Neural progenitor cell (in vitro differentiated cells): Measurements from ENCODE around the gene PRRC2A. TPM values are rescaled to one million over a fixed set of nuclear protein-coding genes. Genes with fewer than 3 reads are reported as not detected.

Source experiments
- DNase-seq: peaks from one replicate; pipeline ENCODE4 v3.0.0-alpha.2; 2016; ENCODE audit warnings: low spot score
- H2AFZ ChIP-seq: fragments of 200-600 bp; sonication (generic); replicated peaks from 2 replicates; pipeline ENCODE4 v1.6.1; 2016; ENCODE audit warnings: antibody characterized with exemption
- H3F3A ChIP-seq: fragments of 200-600 bp; sonication (generic); 2 replicates; pipeline ENCODE4 v1.6.1; 2016; ENCODE audit warnings: antibody characterized with exemption, low read depth
- H3K27ac ChIP-seq: fragments of 200-600 bp; sonication (generic); 2 replicates; pipeline ENCODE4 v1.5.1; 2016; ENCODE audit warnings: mild to moderate bottlenecking
- H3K27me3 ChIP-seq: fragments of 200-600 bp; sonication (generic); 2 replicates; pipeline ENCODE4 v1.6.1; 2016; ENCODE audit warnings: mild to moderate bottlenecking, moderate library complexity
- H3K36me3 ChIP-seq: fragments of 200-600 bp; sonication (generic); 2 replicates; pipeline ENCODE4 v1.5.1; 2016
- H3K4me1 ChIP-seq: fragments of 200-600 bp; sonication (generic); 2 replicates; pipeline ENCODE4 v1.6.1; 2016; ENCODE audit warnings: mixed run types
- H3K4me2 ChIP-seq: fragments of 200-600 bp; sonication (generic); 2 replicates; pipeline ENCODE4 v1.6.1; 2016
- H3K4me3 ChIP-seq: fragments of 200-600 bp; sonication (generic); 2 replicates; pipeline ENCODE4 v1.5.1; 2016
- H3K79me2 ChIP-seq: fragments of 200-600 bp; sonication (generic); 2 replicates; pipeline ENCODE4 v1.6.1; 2016; ENCODE audit warnings: low read depth
- H3K9ac ChIP-seq: fragments of 200-600 bp; sonication (generic); 2 replicates; pipeline ENCODE4 v1.6.1; 2016
- H3K9me3 ChIP-seq: fragments of 200-600 bp; sonication (generic); 2 replicates; pipeline ENCODE4 v1.5.1; 2016; ENCODE audit warnings: low read depth
- H4K20me1 ChIP-seq: fragments of 200-600 bp; sonication (generic); 2 replicates; pipeline ENCODE4 v1.6.1; 2016; ENCODE audit warnings: low read depth
- H3K27ac Mint-ChIP-seq: 3 replicates; pipeline ENCODE4 v1.8.0; 2021; ENCODE audit warnings: mixed read lengths
- H3K27me3 Mint-ChIP-seq: 2 replicates; pipeline ENCODE4 v1.8.0; 2022; ENCODE audit warnings: low read depth, mild to moderate bottlenecking, inconsistent platforms, moderate library complexity, mixed read lengths; ENCODE audit not compliant: insufficient read depth
- H3K36me3 Mint-ChIP-seq: 3 replicates; pipeline ENCODE4 v1.8.0; 2021; ENCODE audit warnings: mixed read lengths
- H3K4me1 Mint-ChIP-seq: 3 replicates; pipeline ENCODE4 v1.8.0; 2021; ENCODE audit warnings: mixed read lengths
- H3K4me3 Mint-ChIP-seq: 3 replicates; pipeline ENCODE4 v1.8.0; 2021; ENCODE audit warnings: mild to moderate bottlenecking, moderate library complexity, mixed read lengths
- H3K9me3 Mint-ChIP-seq: 3 replicates; pipeline ENCODE4 v1.8.0; 2020; ENCODE audit warnings: mixed read lengths
- EZH2 ChIP-seq: fragments of 200-600 bp; sonication (generic); IDR thresholded peaks from 2 replicates; pipeline ENCODE4 v1.6.1; 2017; ENCODE audit warnings: antibody characterized with exemption, mild to moderate bottlenecking, moderate library complexity
- EZH2phosphoT487 ChIP-seq: fragments of 200-600 bp; sonication (generic); IDR thresholded peaks from 2 replicates; pipeline ENCODE4 v1.6.1; 2017; ENCODE audit warnings: antibody characterized with exemption
- total RNA-seq: library from RNA; depleted of rRNA; stranded (reverse); fragments of >200 nt; gene quantifications from 2 replicates; pipeline ENCODE4 v1.2.3, GENCODE V29; 2015; ENCODE audit warnings: low replicate concordance
- TF ChIP-seq, protein P1 (sequence below): fragments of 200-600 bp; sonication (generic); IDR thresholded peaks from 2 replicates; pipeline ENCODE4 v1.5.1; 2017; ENCODE audit warnings: antibody characterized with exemption, mild to moderate bottlenecking

The PRRC2A gene
- total RNA-seq, 1 donor from 2014 or later: 55.5 TPM

DNA sequence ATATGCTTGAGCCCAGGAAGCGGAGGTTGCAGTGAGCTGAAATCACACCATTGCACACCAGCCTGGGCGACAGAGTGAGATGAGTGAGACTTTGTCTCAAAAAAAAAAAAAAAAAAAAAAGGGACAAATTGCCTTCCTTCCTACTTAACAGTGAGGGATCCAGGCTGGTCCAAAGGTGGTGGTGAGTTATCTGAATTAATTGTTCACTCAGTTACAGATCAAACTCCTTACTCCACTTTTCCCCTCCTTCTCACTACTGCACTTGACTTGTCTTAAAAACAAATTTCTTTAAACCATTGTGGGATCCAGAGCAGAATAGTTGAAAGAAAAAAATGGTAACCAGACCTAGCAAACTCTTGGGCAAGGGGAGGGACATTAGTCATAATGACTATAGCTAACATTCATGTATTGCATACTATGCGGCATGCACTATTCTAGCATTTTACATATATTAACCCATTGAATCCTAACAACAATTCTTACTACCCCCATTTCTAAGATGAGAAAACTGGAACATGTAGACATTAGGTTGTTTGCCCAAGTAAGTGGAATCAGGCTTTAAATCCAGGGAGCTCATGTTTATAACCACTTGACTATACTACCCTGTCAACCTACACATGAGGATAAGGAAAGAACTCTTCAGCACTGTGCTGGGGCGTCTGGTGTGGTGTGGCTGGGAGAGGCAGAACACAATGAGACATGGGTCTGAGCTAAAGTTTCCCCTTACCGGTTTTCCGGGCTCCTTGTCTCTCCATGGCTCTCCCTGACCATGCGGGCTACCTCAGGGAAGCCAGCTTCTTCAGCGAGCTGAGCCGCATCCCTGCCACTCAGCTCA lies 42.8 kb downstream of the PRRC2A start:
- Histone ChIP-seq H3F3A (peaks cover 38% of the 10 kb centered on the region), H3K9ac (peak overlapping the region; percentile 54)

DNA sequence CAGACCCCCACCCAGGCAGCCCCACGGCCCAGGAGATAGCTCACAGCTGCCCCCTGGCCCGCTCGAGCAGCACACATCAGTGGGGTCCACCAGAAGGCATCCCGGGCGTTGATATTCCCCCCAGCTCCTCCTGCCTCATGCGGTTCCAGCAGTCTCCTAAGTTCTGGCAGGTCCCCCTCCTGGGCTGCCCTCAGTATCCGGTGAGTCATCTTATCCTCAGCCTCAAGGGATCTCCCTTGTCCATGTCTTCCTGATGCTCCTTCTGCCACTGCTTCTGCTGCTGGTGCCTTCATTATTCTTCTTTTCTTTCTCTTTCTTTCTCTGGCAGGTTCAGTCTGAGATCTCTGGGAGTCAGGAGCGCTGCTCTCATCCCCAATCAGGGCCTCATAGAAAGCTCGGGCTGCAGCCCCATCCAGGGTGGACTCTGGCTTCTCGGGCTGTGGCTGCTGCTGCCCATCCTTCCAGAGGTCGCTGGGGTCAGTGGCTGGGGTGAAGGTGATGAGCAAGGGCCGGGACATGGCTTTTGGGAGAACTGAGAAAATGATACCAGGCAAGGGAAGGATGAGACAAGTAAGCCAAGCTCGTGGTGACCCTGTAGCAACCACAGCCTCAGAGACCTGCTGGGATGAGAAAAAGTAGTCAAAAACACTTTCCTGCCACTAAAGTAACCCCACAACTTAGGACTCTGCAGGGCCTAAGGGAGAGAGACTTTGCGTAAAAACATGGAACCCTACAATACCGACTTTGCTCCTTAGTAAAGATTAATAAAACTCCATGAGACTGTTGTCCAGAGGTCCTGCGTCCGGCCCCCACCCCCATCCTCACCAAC lies 43.7 kb downstream of the PRRC2A start:
- H3K4me3 ChIP-seq: peak overlapping the region; percentile 90
- Mint-ChIP-seq H3K27ac (peak overlapping the region; percentile 97), H3K36me3 (peaks cover 18% of the 10 kb centered on the region), H3K4me3 (peak overlapping the region; percentile 97), H3K27me3 (peaks cover 5% of the 10 kb centered on the region), H3K9me3 (no peaks in the 10 kb centered on the region), H3K4me1 (peaks cover 51% of the 10 kb centered on the region)
- H3K4me1 ChIP-seq: peaks cover 27% of the 10 kb centered on the region
- no peaks in the 10 kb centered on the region for H3K27me3 ChIP-seq
- H3F3A ChIP-seq: peaks cover 38% of the 10 kb centered on the region
- peak overlapping the region; percentile 88 for H2AFZ ChIP-seq
- H3K4me2 ChIP-seq: peak overlapping the region; percentile 85
- peak overlapping the region; percentile 54 for H3K9ac ChIP-seq
- TF ChIP-seq EZH2phosphoT487 (no peak), EZH2 (no peak)
- TF ChIP-seq, protein P1, sequence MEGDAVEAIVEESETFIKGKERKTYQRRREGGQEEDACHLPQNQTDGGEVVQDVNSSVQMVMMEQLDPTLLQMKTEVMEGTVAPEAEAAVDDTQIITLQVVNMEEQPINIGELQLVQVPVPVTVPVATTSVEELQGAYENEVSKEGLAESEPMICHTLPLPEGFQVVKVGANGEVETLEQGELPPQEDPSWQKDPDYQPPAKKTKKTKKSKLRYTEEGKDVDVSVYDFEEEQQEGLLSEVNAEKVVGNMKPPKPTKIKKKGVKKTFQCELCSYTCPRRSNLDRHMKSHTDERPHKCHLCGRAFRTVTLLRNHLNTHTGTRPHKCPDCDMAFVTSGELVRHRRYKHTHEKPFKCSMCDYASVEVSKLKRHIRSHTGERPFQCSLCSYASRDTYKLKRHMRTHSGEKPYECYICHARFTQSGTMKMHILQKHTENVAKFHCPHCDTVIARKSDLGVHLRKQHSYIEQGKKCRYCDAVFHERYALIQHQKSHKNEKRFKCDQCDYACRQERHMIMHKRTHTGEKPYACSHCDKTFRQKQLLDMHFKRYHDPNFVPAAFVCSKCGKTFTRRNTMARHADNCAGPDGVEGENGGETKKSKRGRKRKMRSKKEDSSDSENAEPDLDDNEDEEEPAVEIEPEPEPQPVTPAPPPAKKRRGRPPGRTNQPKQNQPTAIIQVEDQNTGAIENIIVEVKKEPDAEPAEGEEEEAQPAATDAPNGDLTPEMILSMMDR: no peak
- peaks cover 70% of the 10 kb centered on the region for H3K79me2 ChIP-seq
- H3K9me3 ChIP-seq: no peaks in the 10 kb centered on the region
- DNase-seq: no peak
- H3K36me3 ChIP-seq: no peaks in the 10 kb centered on the region
- H4K20me1 ChIP-seq: peaks cover 10% of the 10 kb centered on the region
- H3K27ac ChIP-seq: peak overlapping the region; percentile 93

More for the DNA sequence above, 42.8 kb downstream of the PRRC2A start:
- Histone ChIP-seq H3K36me3 (no peaks in the 10 kb centered on the region), H4K20me1 (peaks cover 10% of the 10 kb centered on the region), H3K27ac (no peak overlapping the region), H3K4me2 (peak overlapping the region; percentile 85), H3K27me3 (no peaks in the 10 kb centered on the region), H3K79me2 (peaks cover 71% of the 10 kb centered on the region), H3K4me1 (peaks cover 31% of the 10 kb centered on the region), H2AFZ (no peak overlapping the region), H3K4me3 (peak overlapping the region; percentile 90), H3K9me3 (no peaks in the 10 kb centered on the region)
- H3K4me1 Mint-ChIP-seq: peaks cover 59% of the 10 kb centered on the region
- peak overlapping the region; percentile 97 for H3K4me3 Mint-ChIP-seq
- TF ChIP-seq EZH2: no peak
- TF ChIP-seq, protein P1: no peak
- TF ChIP-seq EZH2phosphoT487: no peak
- DNase-seq: no peak
- no peak overlapping the region for H3K27ac Mint-ChIP-seq
- peaks cover 17% of the 10 kb centered on the region for H3K36me3 Mint-ChIP-seq
- H3K9me3 Mint-ChIP-seq: no peaks in the 10 kb centered on the region
- H3K27me3 Mint-ChIP-seq: peaks cover 5% of the 10 kb centered on the region

DNA sequence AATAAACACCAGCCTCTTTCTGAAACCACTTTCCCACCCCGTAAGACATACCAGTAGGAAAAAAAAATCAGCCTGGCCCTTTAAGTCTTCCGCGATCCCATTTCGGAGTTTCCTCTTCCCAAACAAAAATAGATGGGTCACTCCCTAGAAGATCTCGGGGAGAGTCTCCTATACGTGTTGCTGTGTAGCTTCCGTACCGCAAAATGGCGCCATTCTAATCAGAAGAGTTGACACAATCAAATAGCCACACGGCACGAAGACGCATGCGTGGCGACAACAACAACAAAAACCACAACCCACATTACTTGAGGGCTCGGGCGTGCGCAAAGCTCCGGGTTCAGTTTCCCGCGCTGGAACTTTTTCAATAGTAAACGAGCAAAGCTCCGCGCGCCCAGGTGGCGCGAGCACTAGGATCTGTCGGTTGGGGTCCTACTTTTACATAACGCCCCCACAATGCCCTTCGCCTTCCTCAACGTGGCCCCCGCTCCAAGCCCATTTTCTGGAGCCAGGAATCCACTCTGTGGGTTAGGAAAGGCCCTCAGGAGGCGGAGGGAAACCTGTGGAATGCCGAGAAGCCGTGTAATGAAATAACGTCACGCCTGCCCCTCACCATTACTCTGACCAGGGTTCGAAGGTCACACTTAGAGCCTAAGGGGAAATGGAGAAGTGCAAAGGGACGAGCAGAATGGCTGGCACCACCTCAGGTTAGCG lies 44.4 kb downstream of the PRRC2A start, which contains the start of gene GPANK1:
TSS of gene GPANK1 (minus strand) at position 208 of the 711 bp plus-strand sequence. CDS start 519 bp downstream, outside the sequence.
- Mint-ChIP-seq H3K27me3 (peaks cover 5% of the 10 kb centered on the region), H3K36me3 (peaks cover 18% of the 10 kb centered on the region), H3K9me3 (no peaks in the 10 kb centered on the region), H3K27ac (peak within 1 kb of the TSS; percentile 97), H3K4me3 (peak within 1 kb of the TSS; percentile 97), H3K4me1 (peaks cover 44% of the 10 kb centered on the region)
- peak within 1 kb of the TSS; percentile 90 for H3K4me3 ChIP-seq
- H4K20me1 ChIP-seq: peaks cover 3% of the 10 kb centered on the region
- H3K9me3 ChIP-seq: no peaks in the 10 kb centered on the region
- peaks cover 63% of the 10 kb centered on the region for H3K79me2 ChIP-seq
- no peaks in the 10 kb centered on the region for H3K36me3 ChIP-seq
- TF ChIP-seq EZH2phosphoT487 (no peak), EZH2 (no peak)
- TF ChIP-seq, protein P1: no peak
- peak within 1 kb of the TSS; percentile 93 for H3K27ac ChIP-seq
- peak; percentile 90 for DNase-seq
- peak within 1 kb of the TSS; percentile 85 for H3K4me2 ChIP-seq
- H3K9ac ChIP-seq: peak within 1 kb of the TSS; percentile 54
- no peaks in the 10 kb centered on the region for H3K27me3 ChIP-seq
- peaks cover 38% of the 10 kb centered on the region for H3F3A ChIP-seq
- H2AFZ ChIP-seq: peak within 1 kb of the TSS; percentile 88
- peaks cover 20% of the 10 kb centered on the region for H3K4me1 ChIP-seq
